Astrocyte of the spinal cord (primary cell): ENCODE measurements around the gene PTPN11.

ENCODE experiments used
- DNase-seq: peaks from one replicate; pipeline ENCODE4 v3.0.0; 2011; ENCODE audit warnings: low read depth, low spot score
- H3K4me3 ChIP-seq: 2 replicates; pipeline ENCODE4 v1.5.1; 2011; ENCODE audit warnings: low read depth, mild to moderate bottlenecking, low read length, moderate library complexity
- CTCF ChIP-seq: IDR thresholded peaks from 2 replicates; pipeline ENCODE4 v1.5.1; 2012; ENCODE audit warnings: low read depth, mild to moderate bottlenecking, low read length, inconsistent platforms
- in situ Hi-C: cut with HindIII; loops from 2 replicates; pipeline ENCODE4 v1.10.0; 2017; ENCODE audit warnings: low sequenced_read_pairs

The PTPN11 gene

GRCh38 chr12:112506513-112507166 is 87.9 kb downstream of the PTPN11 start:
- DNase-seq: no peak
- in situ Hi-C loops: no loop called here
- no peak overlapping the region for H3K4me3 ChIP-seq
- TF ChIP-seq CTCF: peak; percentile 18

DNA sequence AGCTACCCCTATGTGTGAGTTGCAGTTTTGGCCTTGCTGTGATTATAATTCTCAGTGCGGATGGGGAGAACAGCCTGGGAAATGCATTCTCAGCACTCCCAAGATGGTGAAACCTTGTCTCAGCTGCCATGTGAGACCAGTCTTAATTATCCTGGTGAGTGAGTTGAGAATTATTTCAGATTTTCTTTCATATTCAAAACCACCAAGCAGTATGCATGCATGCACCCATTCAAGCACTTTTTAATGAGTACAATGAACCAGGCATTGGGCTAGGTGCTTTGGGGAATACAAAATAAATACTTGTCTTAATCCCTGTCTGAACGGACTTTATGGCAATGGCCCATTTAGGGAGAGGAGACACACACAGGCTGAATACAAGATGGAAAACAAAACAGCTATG is 94.7 kb downstream of the PTPN11 start:
- in situ Hi-C loops: no loop called here
- TF ChIP-seq CTCF: no peak
- DNase-seq: no peak
- no peak overlapping the region for H3K4me3 ChIP-seq

DNA sequence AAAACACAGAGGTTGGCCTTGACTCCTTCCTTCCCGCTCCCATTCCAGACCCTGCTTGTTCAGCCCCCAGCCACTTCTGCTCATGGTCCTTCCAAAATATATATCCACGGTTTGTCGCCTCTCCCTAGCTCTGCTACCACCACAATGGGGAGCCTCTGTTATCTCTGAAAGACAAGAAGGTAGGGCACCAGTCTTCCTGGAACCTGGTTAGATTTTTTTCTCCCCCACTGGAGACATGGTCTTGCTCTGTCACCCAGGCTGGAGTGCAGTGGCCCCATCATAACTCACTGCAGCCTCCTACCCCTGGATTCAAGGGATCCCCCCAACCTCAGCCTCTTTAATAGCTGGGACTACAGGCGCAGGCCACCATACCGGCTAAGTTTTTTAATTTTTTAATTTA is 95.7 kb downstream of the PTPN11 start:
- no peak overlapping the region for H3K4me3 ChIP-seq
- in situ Hi-C loops: no loop called here
- TF ChIP-seq CTCF: no peak
- no peak for DNase-seq

DNA sequence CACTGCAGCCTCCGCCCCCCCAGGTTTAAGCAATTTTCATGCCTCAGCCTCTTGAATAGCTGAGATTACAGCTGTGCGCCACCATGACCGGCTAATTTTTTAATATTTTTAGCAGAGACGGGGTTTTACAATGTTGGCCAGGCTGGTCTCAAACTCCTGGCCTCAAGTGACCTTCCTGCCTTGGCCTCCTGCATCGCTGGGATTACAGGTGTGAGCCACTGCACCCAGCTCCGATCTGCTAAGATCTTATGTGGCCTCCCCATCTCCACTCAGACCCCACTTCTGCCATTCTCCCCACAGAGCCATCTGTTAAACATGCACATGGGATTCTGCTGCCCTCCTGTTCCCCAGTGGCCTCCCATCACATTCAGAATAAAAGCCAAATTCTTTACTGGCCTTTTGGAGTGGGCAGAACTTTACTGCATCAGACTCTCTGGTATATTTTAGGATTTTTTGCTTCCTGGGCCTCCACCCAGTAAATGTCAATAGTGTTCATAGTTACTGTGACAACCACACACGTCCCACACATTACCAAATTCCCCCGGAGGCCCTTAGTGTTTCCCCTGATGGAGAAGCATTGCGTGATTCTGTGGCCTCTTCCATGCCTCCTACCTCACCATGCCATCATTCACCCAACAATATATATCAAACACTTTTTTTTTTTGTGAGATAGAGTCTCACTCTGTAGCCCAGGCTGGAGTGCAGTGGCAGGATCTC is 96.3 kb downstream of the PTPN11 start:
- in situ Hi-C loops: no loop called here
- no peak overlapping the region for H3K4me3 ChIP-seq
- TF ChIP-seq CTCF: no peak
- DNase-seq: no peak

DNA sequence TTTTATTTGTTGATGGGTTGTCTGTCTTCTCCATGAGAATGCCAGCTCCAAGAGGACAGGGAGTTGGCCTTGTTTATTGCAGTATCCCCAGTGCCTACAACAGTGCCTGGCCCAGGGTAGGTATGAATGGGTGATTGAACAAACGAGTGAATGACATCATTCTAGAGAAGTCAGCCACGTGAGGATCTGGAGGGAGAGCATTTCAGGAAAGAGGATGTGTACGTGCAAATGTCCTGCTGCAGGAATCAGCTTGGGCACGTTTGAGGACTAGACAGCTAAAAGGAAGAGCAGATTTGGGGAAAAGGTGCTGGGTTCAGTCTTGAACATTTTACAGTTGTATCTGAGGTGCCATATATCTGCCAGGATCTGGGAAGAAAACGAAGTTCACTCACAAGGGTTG is 97.1 kb downstream of the PTPN11 start:
- in situ Hi-C loops: no loop called here
- no peak overlapping the region for H3K4me3 ChIP-seq
- no peak for DNase-seq
- no peak for TF ChIP-seq CTCF

DNA sequence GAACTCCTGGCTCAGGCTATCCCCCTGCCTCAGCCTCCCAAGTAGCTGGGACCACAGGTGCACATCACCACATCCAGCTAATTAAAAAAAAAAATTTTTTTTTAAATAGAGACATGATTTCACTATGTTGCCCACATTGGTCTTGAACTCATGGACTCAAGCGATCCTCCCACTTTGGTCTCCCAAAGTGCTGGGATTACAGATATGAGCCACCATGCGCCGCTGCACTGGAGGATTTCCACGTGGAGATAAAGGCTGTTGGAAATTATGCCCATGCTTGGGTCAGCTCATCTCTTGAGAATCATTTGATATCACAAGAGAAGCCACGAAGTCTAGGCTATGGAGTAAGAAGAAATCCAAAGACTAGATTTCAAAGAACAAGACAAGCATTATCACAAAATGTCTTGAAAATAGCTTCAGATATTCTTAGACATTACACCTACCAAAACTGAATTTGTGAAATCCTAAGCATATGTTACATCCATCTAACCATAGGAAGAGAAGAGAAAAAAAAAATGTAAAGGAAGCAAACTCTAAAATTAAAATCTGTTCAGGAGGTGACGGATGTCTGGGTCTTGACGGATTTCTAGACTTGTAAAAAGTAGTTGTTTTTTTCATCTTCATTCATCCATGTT is 99.1 kb downstream of the PTPN11 start:
- TF ChIP-seq CTCF: no peak
- in situ Hi-C loops: no loop called here
- no peak for DNase-seq
- no peak overlapping the region for H3K4me3 ChIP-seq
